H1 (cell line): ENCODE results near the gene ZC3H7B. TPM values are rescaled to one million over a fixed set of nuclear protein-coding genes. Genes with fewer than 3 reads are reported as not detected.

Experiments
- CHD7 ChIP-seq: fragments of 300-600 bp; sonication (generic); IDR thresholded peaks from 2 replicates; pipeline ENCODE4 v1.7.1; 2012; ENCODE audit warnings: low read length, moderate library complexity, mild to moderate bottlenecking, inconsistent platforms; ENCODE audit not compliant: insufficient replicate concordance
- CTBP2 ChIP-seq: IDR thresholded peaks from 2 replicates; pipeline ENCODE4 v1.7.0; 2011; ENCODE audit warnings: borderline replicate concordance, mild to moderate bottlenecking, moderate library complexity, mixed read lengths, low read length; ENCODE audit not compliant: insufficient read depth, insufficient read length
- RNF2 ChIP-seq: fragments of 200-900, 300-1000 bp; sonication (generic); IDR thresholded peaks from 2 replicates; pipeline ENCODE4 v1.7.1; 2016; ENCODE audit warnings: borderline replicate concordance, low read depth, mild to moderate bottlenecking, antibody characterized with exemption, low read length; ENCODE audit not compliant: poor library complexity, severe bottlenecking; ENCODE audit errors: missing control alignments
- RXRA ChIP-seq: IDR thresholded peaks from 2 replicates; pipeline ENCODE4 v1.6.1; 2011; ENCODE audit warnings: low read depth, mild to moderate bottlenecking, low read length, moderate library complexity; ENCODE audit not compliant: insufficient read depth
- SP4 ChIP-seq: IDR thresholded peaks from 2 replicates; pipeline ENCODE4 v1.6.1; 2012; ENCODE audit warnings: low read length, inconsistent platforms
- TCF12 ChIP-seq: IDR thresholded peaks from 2 replicates; pipeline ENCODE4 v1.6.1; 2011; ENCODE audit warnings: low read depth, mild to moderate bottlenecking, low read length
- polyA plus RNA-seq, 7 experiments: library from polyadenylated mRNA; depleted of rRNA in 3 of 7; stranded (reverse) in 5 of 7; unstranded in 2 of 7; fragments of >200 nt in 5 of 7; fragments of 200-250 nt in 2 of 7; gene quantifications; 1 replicate in 5 of 7; 2 replicates in 1 of 7; 4 replicates in 1 of 7; pipeline versions ENCODE4 v1.2.1 to v1.2.3, GENCODE V29; 2011 to 2013; ENCODE audit warnings: missing spikeins in 2 of 7, mixed read lengths in 2 of 7
- total RNA-seq: library from RNA; stranded (reverse); fragmentation: NEBNext Ultra II Directional; extraction: Animal tissue kit (Norgen Biotek cat#: 25700); gene quantifications from 2 replicates; pipeline ENCODE4 v1.2.1, GENCODE V29; 2021

The ZC3H7B gene
- total and polyA plus RNA-seq, 2 of the 8 experiments (the other 6 are each of a cell fraction or from before 2014, with no cell fraction given), result 35.5 to 78.6 TPM

- TF ChIP-seq RNF2 (no peak), CTBP2 (no peak), CHD7 (no peak), SP4 (no peak), TCF12 (no peak), RXRA (no peak)
These were observed 50.7 kb downstream of the ZC3H7B start (continued) for GRCh38 chr22:41352058-41352457.
